Stomach (tissue), 9 donors: ENCODE data around the gene CBX7. TPM values are rescaled to one million over a fixed set of nuclear protein-coding genes. Genes with fewer than 3 reads are reported as not detected.

Experiments used
- DNase-seq, 2 donors: peaks; one replicate each; pipeline versions ENCODE4 v3.0.0 to v3.0.0-alpha.2; 2013 to 2019
- H3K27ac ChIP-seq, 5 donors: fragments of 200-600 bp in 4 of 5; sonication (generic) in 4 of 5; one replicate each; pipeline ENCODE4 v1.5.1; 2013 to 2019; ENCODE audit warnings: mild to moderate bottlenecking in 1 of 5, moderate library complexity in 1 of 5
- H3K27me3 ChIP-seq, 3 donors: fragments of 200-600 bp; sonication (generic); one replicate each; pipeline ENCODE4 v1.5.1; 2017 to 2019; ENCODE audit warnings: mixed run types in 1 of 3
- H3K36me3 ChIP-seq, 4 donors: fragments of 200-600 bp; sonication (generic); 1 replicate in 3 of 4; 2 replicates in 1 of 4; pipeline ENCODE4 v1.5.1; 2016 to 2019
- H3K4me1 ChIP-seq, 4 donors: fragments of 200-600 bp; sonication (generic); one replicate each; pipeline ENCODE4 v1.5.1; 2016 to 2019
- H3K4me3 ChIP-seq, 4 donors: fragments of 200-600 bp; sonication (generic) in 3 of 4; one replicate each; pipeline ENCODE4 v1.5.1; 2016 to 2019; ENCODE audit warnings: mild to moderate bottlenecking in 1 of 4
- H3K9me3 ChIP-seq, 4 donors: fragments of 200-600 bp; sonication (generic); one replicate each; pipeline ENCODE4 v1.5.1; 2016 to 2019
- EP300 ChIP-seq: sonication (generic); formaldehyde crosslinking; IDR thresholded peaks from one replicate; pipeline ENCODE4 v1.6.1; 2017; ENCODE audit warnings: antibody characterized with exemption
- POLR2A ChIP-seq, 4 donors: fragments of 450-650 bp; IDR thresholded peaks; one replicate each; pipeline ENCODE4 v1.6.1; 2016; ENCODE audit warnings: antibody characterized with exemption in 4 of 4, control low read depth in 2 of 4, mild to moderate bottlenecking in 1 of 4, moderate library complexity in 1 of 4
- POLR2AphosphoS5 ChIP-seq, 3 donors: sonication (generic); formaldehyde crosslinking; IDR thresholded peaks; one replicate each; pipeline ENCODE4 v1.6.1; 2016; ENCODE audit warnings: antibody characterized with exemption in 3 of 3
- whole genome bisulfite sequencing, 5 donors: extraction: QIAGEN DNeasy Blood & Tissue Kit in 3 of 5; methylation state at CpG; one replicate each; pipeline versions ENCODE4 v1.1.5 to v1.1.7; 2013 to 2018; 5-methylcytosine and 5-hydroxymethylcytosine counted together
- intact Hi-C: fragments of 100-400 bp; cut with DNase I; formaldehyde crosslinking; loops from one replicate; pipeline ENCODE4 v1.15.1; 2023; ENCODE audit warnings: low total_unique reads
- polyA plus RNA-seq, 3 donors: library from polyadenylated mRNA; stranded (reverse); fragments of 200-250 nt; gene quantifications; one replicate each; pipeline ENCODE4 v1.2.3, GENCODE V29; 2013
- total RNA-seq, 5 donors: library from RNA; depleted of rRNA; stranded (reverse); fragments of >200 nt; gene quantifications; one replicate each; pipeline versions ENCODE4 v1.1.0 to v1.2.3, GENCODE V29; 2014 to 2016
- TF ChIP-seq, protein P1 (sequence below), 7 experiments: fragments of 450-650 bp in 4 of 7; fragments of 200-600 bp in 3 of 7; sonication (generic) in 3 of 7; IDR thresholded peaks; one replicate each; pipeline ENCODE4 v1.5.1; 2016 to 2019; ENCODE audit warnings: antibody characterized with exemption in 7 of 7, control low read depth in 2 of 7, mild to moderate bottlenecking in 1 of 7
- donor health status: healthy with polysubstance abuse.
- donor health status: Bipolar disorder and iron deficiency.
- donor health status: healthy.

The CBX7 gene
- total and polyA plus RNA-seq, 8 donors, result 10.1 to 84.6 (median 29.7) TPM

DNA sequence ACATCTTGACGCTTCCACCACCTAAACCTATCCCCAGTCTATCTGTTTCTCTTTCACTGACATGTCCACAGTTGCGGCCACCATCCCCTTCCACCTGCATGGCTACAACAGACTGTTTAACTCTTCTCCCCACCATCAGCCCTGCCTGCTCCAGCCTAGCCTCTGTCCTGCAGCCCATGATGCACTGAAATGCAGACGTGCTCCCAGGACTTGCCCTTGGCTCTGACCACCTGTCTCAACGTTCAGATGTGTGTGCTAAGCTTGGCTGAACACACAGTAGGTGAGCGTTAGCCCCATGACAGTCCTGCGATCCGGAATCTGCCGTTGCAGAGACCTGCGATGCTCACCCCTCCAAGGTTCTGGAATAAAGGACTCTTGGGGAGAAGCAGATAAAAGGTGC is 22.7 kb downstream of the CBX7 start:
- TF ChIP-seq, protein P1, sequence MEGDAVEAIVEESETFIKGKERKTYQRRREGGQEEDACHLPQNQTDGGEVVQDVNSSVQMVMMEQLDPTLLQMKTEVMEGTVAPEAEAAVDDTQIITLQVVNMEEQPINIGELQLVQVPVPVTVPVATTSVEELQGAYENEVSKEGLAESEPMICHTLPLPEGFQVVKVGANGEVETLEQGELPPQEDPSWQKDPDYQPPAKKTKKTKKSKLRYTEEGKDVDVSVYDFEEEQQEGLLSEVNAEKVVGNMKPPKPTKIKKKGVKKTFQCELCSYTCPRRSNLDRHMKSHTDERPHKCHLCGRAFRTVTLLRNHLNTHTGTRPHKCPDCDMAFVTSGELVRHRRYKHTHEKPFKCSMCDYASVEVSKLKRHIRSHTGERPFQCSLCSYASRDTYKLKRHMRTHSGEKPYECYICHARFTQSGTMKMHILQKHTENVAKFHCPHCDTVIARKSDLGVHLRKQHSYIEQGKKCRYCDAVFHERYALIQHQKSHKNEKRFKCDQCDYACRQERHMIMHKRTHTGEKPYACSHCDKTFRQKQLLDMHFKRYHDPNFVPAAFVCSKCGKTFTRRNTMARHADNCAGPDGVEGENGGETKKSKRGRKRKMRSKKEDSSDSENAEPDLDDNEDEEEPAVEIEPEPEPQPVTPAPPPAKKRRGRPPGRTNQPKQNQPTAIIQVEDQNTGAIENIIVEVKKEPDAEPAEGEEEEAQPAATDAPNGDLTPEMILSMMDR (IDR thresholded peaks at IDR 0.05), result no peak
- TF ChIP-seq POLR2A (IDR thresholded peaks at IDR 0.05) (no peak), POLR2AphosphoS5 (IDR thresholded peaks at IDR 0.05) (no peak), EP300 (no peak)
- Histone ChIP-seq H3K27ac (no peak overlapping the region), H3K36me3 (peaks cover 9 to 52% (median 35%) of the 10 kb centered on the region in 4 donors), H3K4me3 (no peak overlapping the region), H3K4me1 (peaks cover 0 to 20% (median 15%) of the 10 kb centered on the region in 4 donors), H3K9me3 (no peaks in the 10 kb centered on the region), H3K27me3 (no peaks in the 10 kb centered on the region)
- no peak for DNase-seq
- 89 to 96% (median 94%) methylated on average over 9 of the region's 9 CpGs for WGBS, 5 donors
- intact Hi-C loops, result loop anchor here (10.0 kb wide), 1 partner anchor 115 kb away; the partner anchor contains the start of gene APOBEC3C

GRCh38 chr22:39129081-39129480 is 23.4 kb downstream of the CBX7 start:
- DNase-seq, result peak in 1 of 2 donors; percentile 49
- Histone ChIP-seq H3K4me3 (no peak overlapping the region), H3K27ac (no peak overlapping the region), H3K27me3 (no peaks in the 10 kb centered on the region), H3K4me1 (peaks cover 0 to 19% (median 14%) of the 10 kb centered on the region in 4 donors), H3K36me3 (peaks cover 9 to 46% (median 30%) of the 10 kb centered on the region in 4 donors), H3K9me3 (no peaks in the 10 kb centered on the region)
- TF ChIP-seq EP300 (no peak), POLR2A (IDR thresholded peaks at IDR 0.05) (no peak)
- TF ChIP-seq, protein P1 (IDR thresholded peaks at IDR 0.05), result no peak
- 69 to 87% (median 77%) methylated on average over 4 of the region's 4 CpGs for WGBS, 5 donors
- intact Hi-C loops, result loop anchor here (10.0 kb wide), 1 partner anchor 114 kb away; the partner anchor contains the start of gene APOBEC3C

DNA sequence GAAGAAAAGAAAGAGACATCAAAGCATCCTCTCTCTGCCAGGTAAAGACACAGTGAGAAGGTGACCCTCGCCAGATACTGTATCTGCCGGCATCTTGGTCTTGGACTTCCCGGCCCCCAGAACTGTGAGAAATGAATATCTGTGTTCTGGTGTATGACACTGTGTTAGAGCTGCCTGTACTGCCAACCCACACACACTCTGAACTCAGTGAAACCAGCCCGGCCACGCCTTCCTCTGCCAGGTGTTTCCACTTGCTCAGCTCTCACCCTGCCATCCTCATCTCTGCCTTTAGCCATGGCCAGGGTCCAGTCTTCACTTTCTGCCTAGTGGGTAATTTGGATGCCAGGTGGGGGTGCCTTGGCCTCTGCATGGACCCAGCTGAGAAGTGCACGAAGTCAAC is 24.0 kb downstream of the CBX7 start:
- intact Hi-C loops, result loop anchor here (10.0 kb wide), 1 partner anchor 114 kb away; the partner anchor contains the start of gene APOBEC3C
- Histone ChIP-seq H3K27ac (no peak overlapping the region), H3K4me3 (no peak overlapping the region), H3K36me3 (peaks cover 7 to 40% (median 24%) of the 10 kb centered on the region in 4 donors), H3K4me1 (peaks cover 0 to 24% (median 16%) of the 10 kb centered on the region in 4 donors), H3K27me3 (no peaks in the 10 kb centered on the region), H3K9me3 (no peaks in the 10 kb centered on the region)
- TF ChIP-seq POLR2A (IDR thresholded peaks at IDR 0.05) (no peak), EP300 (no peak), POLR2AphosphoS5 (IDR thresholded peaks at IDR 0.05) (no peak)
- TF ChIP-seq, protein P1 (IDR thresholded peaks at IDR 0.05), result no peak
- no peak for DNase-seq
- WGBS, 5 donors, result 82 to 91% (median 90%) methylated on average over 6 of the region's 6 CpGs

DNA sequence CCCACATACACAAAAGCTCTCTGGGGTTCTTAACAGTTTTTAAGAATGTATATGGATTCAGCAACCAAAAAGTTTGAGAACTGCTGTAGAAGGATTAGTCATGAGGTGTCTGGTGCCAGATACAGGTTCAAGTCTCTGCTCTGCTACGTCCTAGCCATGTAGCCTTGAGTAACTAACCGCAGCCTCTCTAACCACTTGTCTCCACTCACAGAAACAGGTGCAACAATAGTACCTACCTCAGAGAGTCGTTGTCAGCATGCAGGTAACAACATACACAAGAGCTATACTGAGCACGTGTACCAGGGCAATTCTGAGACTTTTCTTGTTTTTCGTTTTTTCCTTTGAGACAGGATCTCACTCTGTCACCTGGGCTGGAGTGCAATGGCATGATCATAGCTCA is 26.9 kb downstream of the CBX7 start:
- H3K4me1 ChIP-seq, result peaks cover 0 to 12% (median 4%) of the 10 kb centered on the region in 4 donors
- no peak for DNase-seq
- 78 to 94% (median 91%) methylated on average over 5 of the region's 5 CpGs for WGBS, 5 donors
- intact Hi-C loops, result loop anchor here (10.0 kb wide), 1 partner anchor 111 kb away; the partner anchor contains the start of gene APOBEC3C
- no peak overlapping the region for H3K27ac ChIP-seq
- no peaks in the 10 kb centered on the region for H3K27me3 ChIP-seq
- no peaks in the 10 kb centered on the region for H3K9me3 ChIP-seq
- H3K36me3 ChIP-seq, result peaks cover 0 to 17% (median 4%) of the 10 kb centered on the region in 4 donors
- H3K4me3 ChIP-seq, result no peak overlapping the region
- TF ChIP-seq EP300, result no peak
- no peak for TF ChIP-seq POLR2A (IDR thresholded peaks at IDR 0.05)
- TF ChIP-seq, protein P1 (IDR thresholded peaks at IDR 0.05), result no peak
- TF ChIP-seq POLR2AphosphoS5 (IDR thresholded peaks at IDR 0.05), result no peak
